Ovary (tissue), 3 donors: Measurements from ENCODE around the gene SIGLEC15.

Experiments
- CTCF ChIP-seq, 3 donors: fragments of 450-650 bp in 2 of 3; fragments of 200-600 bp in 1 of 3; IDR thresholded peaks; one replicate each; pipeline versions ENCODE4 v1.5.1 to v1.8.0; 2016 to 2022; ENCODE audit warnings: antibody characterized with exemption in 3 of 3, mild to moderate bottlenecking in 1 of 3
- EP300 ChIP-seq: sonication (generic); formaldehyde crosslinking; IDR thresholded peaks from one replicate; pipeline ENCODE4 v1.6.1; 2017; ENCODE audit warnings: antibody characterized with exemption
- POLR2A ChIP-seq: fragments of 450-650 bp; IDR thresholded peaks from one replicate; pipeline ENCODE4 v1.6.1; 2017; ENCODE audit warnings: antibody characterized with exemption, mild to moderate bottlenecking, moderate library complexity
- donor health status: DM: no; HTN: no; CAD: no.

- no peak for TF ChIP-seq CTCF (IDR thresholded peaks at IDR 0.05)
- TF ChIP-seq EP300 = no peak
- TF ChIP-seq POLR2A = no peak
These were observed 19.2 kb upstream of the SIGLEC15 start for GRCh38 chr18:45806226-45806625.
